Ramos (cell line): ENCODE data around the gene FGFBP3.

Source experiments
- in situ Hi-C: fragments of 300-500 bp; cut with MboI; formaldehyde crosslinking; loops from one replicate; pipeline ENCODE4 v1.14.3; 2022; ENCODE audit warnings: low sequenced_read_pairs; ENCODE audit not compliant: unreplicated experiment

Gene FGFBP3

DNA sequence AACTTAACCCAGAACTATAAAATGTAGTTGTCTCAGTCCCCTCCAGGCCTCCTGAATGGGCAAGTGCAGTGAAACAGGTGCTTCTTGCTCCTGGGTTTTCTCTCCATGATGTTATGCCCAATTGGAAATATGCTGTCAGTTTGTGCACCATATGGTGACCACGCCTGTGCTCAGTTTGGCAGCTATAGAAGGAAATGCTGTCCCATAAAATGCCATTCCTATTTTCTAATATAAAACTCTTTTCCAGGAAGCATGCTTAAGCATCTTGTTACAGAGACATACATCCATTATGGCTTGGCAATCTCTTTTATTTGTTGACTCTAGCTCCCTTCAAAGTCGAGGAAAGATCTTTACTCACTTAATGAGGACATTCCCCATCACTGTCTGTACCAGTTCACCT, 45.2 kb downstream of the FGFBP3 start:
- in situ Hi-C loops: no loop called here

- in situ Hi-C loops: no loop called here
Measured at GRCh38 chr10:91860885-91861284, 48.4 kb downstream of the FGFBP3 start.

GRCh38 chr10:91856637-91857036, 52.6 kb downstream of the FGFBP3 start:
- in situ Hi-C loops: no loop called here
